GM19324 (cell line): ENCODE data around the gene ADARB2.
"Not testable (repeated sequence)": the region's sequence is repeated elsewhere in the genome, so short reads cannot be mapped to it uniquely, and the experiment has no call there.

Source experiments
- ATAC-seq: cut with Tn5 transposase; IDR thresholded peaks from one replicate; pipeline ENCODE4 v1.9.1; 2021; ENCODE audit warnings: mild to moderate bottlenecking, moderate library complexity; ENCODE audit not compliant: unreplicated experiment, low FRiP score

ADARB2 gene

DNA sequence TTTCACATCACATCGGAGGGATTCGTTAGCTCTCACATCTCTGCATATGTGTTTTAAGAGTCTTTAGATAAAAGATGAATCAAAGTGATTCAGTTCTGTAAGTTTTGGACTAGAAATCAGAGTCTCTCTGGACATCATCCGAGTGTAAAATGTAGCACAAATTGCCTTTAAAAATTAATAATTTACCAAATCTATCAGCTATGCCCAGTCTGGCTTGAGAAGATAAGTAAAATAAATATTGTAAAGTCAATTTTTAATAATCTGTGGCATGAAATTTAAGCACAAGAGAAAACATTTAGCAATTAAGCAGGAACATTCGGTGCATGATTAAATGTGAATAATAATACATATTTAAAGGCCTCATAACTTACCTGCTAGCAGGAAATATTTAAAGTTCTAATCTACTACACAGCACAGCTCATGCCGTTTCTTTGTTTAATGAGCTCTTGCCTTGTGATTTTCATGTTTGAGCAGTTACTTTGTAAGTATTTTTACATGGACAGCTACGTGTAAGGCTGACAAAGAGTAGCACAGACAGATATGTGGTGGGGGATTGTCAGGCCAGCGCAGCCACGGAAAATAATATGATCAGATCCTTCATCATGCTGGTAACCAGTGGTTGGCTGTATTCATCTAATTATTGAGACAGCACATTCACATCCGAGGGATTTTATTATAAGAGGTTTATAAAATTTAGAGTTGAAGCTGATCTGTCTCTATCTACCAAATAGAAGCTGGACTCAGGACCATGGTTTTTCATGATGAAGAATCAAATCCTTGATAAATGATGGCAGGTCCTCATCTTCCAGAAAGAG lies 317.3 kb downstream of the ADARB2 start:
- no peak for ATAC-seq

DNA sequence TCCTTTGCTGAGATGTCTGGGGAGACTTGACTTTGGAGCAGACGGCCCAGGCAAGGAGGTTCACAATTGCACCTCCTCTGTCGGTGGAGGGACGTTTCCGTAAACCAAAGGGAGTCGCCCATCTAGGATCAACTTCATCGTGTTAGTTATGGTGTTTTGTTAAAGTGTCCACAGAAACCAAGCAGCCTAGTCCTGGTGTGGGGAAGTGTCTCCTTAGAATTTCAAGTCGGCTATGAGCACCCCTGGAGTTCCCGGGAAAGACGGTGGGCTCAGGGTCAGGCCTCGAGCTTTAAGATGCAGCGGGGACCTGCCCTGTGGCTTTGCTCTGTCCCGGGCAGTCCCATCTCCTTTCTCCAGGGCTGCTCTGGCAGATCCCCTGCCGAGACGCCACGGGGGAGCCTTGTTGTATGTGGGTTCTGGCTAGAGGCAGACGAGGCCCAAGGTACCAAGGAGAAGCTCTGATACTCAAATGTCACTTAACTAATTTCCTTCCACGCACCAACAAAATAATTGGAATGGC lies 319.2 kb downstream of the ADARB2 start:
- ATAC-seq: no peak

DNA sequence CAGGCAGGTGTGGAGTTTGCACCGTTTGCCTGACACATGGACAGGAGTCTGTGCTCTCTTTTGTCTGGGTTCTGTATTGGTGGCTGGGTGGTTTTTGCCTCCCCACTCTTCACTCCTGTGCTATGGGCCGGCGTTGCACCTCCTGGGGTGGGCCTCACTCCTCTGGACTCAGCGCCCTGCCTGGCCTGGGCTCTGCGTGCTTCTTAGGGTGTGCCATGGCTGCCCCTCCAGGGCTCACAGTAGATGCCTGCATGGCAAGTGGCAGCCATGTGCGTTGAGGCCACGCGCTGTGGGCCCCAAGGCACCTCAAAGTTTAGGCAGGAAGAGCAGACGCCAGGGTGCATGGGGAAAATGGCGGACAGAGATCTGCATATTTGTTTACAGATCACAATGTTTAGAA lies 319.8 kb downstream of the ADARB2 start:
- no peak for ATAC-seq

GRCh38 chr10:1416456-1417037 lies 320.8 kb downstream of the ADARB2 start:
- no peak for ATAC-seq

DNA sequence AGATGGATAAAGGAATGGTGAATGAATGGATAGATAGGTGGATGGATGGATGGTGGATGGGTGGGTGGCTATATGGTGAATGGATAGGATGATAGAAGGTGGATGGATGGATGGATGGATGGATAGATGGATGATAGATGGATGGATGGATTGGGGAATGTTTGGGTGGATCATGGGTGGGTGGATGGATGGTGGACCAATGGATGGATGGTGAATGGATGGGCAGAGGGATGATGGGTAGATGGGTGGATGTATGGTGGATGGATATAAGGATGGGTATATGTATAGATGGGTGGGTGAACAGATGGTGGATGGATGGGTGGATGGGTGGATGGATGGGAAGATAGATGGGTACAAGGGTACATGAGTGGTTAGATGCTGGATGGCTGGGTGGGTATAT lies 322.4 kb downstream of the ADARB2 start:
- ATAC-seq: no peak

DNA sequence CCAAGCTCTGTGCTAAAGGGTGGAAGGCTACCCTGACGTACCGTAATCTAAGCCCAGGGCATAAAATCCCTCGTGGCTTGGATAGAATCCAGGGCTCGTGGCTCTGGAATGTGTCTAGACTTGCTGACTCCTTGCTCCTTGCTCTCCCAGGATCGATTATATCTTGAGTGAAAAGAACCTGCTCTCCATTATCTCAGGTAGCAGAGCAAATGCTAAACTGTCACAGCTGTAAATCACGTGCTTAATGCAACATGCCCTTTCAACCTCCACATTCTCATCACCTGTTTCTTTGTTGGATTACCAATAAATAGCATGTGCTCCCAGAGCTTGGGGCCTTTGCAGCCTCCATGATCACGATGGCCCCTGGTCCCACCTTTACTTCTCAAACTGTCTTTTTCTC lies 323.0 kb downstream of the ADARB2 start:
- not testable (repeated sequence) for ATAC-seq

GRCh38 chr10:1413823-1414222 lies 323.5 kb downstream of the ADARB2 start:
- no peak for ATAC-seq

GRCh38 chr10:1413256-1413655 lies 324.1 kb downstream of the ADARB2 start:
- ATAC-seq: no peak

DNA sequence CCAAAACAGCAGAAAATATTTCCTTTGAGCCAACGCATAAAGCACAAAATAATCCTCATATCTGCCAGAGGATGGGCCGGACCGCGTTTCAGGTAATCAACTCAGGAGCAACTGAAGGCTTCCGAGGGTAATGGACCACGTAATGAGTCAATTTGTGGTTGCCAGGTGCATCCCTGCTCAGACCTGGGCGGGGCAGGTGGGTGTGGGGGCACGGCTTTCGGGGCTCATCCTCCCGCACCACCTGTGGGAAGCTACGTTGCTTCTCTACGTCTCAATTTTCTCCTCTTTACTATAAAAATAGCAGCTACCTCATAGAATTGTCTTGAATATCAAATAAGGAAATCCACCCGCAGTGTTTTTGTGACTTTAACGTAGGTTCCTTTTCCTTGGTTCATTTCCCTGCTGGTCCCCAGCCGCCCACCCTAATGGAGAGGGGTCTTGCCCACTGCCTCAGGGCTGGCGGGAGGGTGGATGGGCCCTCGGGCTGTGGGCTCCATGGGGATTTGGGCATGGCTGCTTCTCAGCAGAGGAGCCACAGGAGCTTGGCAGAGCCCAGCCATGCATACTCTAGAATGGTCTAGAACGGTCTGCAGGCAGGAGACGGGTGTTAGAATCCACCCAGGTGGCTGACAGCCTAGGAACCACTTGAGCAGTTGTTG lies 324.7 kb downstream of the ADARB2 start:
- ATAC-seq: no peak

DNA sequence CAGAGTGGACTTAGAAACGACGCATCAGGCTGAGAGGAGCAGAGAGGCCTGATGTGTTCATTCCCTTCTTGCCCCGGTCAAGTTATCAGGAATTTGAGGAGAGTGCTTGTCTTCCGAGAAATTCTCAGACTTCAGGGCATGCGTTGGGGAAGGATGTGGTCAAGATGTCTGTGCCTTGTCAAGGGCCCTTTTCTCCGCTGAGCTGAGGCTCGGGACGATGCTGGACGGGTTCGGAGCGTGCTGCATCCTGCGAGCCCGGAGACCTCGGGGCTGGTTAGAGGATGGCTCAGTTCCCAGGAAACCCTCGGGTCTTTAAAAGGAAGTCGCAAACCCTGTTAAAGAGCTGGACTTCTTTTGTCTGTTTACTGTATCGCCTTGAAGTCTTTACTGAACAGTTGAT lies 325.4 kb downstream of the ADARB2 start:
- no peak for ATAC-seq

GRCh38 chr10:1411451-1411850 lies 325.9 kb downstream of the ADARB2 start:
- no peak for ATAC-seq

DNA sequence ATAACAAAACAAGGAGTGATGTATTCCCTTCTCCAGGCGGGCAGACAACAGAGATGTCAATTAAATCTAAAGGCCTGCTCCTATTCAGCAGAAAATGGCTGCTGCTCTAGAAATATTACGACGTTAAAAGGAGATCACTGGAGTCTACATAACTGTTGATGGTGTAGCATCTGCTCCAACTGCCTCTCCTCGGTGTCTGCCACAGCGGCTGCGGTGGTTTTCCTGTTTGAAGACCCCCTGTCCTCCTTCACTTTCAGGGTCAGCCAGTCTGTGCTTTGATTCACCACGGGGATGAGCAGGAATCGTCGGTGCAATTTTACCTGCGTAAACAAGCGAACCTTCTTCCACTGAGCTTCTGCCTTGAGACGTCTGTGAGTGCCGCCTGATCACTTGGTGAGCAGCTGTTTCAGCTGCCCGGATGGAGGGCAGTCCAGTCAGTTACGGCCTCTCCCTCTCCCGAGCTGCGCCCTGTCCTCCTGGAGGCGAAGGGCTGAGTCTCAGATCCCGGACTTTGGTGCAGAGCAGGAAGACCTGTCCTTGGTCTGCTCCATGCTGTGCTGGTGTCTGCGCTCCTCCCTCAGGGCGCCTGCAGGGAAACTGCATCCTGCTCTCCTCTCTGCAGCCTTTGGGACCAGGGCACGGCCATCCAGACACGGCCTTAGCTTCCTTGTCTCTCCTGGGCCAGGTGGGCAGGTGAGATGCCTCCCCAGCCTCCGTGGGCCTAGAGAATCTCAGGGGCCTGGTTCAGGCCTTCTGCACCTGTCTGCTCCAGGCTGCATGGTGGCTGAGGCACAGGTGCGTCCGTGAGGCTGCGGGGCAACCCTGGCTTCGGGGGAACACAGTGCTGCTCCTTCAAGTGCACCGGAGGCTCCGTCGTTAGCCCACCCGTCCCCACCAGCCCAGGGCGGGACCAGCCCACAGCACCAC lies 326.6 kb downstream of the ADARB2 start:
- no peak for ATAC-seq

DNA sequence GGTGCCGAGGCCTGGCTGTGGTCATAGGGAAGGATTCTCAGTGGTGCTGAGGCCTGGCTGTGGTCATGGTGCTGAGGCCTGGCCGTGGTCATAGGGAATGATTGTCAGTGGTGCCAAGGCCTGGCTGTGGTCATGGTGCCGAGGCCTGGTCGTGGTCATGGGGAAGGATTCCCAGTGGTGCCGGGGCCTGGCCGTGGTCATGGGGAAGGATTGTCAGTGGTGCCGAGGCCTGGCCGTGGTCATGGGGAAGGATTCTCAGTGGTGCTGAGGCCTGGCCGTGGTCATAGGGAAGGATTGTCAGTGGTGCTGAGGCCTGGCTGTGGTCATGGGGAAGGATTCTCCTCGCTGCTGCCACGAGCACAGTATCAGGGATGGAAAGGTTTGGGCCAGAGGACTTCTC lies 327.3 kb downstream of the ADARB2 start:
- no peak for ATAC-seq

DNA sequence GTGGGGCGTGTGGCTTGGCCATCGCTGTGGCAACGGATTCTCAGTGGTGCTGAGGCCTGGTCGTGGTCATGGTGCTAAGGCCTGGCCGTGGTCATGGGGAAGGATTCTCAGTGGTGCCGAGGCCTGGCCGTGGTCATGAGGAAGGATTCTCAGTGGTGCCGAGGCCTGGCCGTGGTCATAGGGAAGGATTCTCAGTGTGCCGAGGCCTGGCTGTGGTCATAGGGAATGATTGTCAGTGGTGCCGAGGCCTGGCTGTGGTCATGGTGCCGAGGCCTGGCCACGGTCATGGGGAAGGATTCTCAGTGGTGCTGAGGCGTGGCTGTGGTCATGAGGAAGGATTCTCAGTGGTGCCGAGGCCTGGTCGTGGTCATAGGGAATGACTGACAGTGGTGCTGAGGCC lies 327.9 kb downstream of the ADARB2 start:
- ATAC-seq: no peak

DNA sequence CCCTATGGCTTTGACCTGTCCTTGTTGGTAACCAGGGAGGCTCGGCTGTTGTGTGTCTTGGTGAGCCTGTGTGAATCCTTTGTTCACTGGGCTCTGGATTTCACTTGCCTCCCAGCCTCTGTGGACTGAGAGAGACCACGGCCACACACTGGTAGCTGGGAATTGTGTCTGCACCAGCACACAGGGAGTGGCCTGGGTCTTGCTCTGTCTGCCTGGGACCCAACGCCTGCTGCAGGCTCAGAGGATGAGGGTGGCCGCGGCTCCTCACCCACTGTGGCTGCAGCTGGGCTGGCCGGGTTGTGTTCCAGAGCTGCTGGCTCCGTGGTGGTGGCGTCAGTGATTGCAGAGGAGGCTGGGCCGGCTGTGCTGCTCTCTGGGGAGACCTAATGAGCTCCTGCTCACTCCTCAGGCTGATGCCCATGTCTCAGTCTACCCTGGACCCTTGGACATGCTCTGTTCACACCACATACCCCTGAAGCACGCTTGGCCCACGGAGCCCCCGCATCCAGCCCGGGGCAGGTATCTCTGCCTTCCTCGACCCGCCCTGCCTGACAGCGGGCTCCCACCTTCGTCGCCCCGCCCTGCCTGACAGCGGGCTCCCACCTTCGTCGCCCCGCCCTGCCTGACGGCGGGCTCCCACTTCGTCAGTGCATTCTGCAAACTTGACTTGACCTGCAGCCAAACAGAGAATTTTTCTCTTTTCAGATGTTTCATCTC lies 328.5 kb downstream of the ADARB2 start:
- no peak for ATAC-seq

DNA sequence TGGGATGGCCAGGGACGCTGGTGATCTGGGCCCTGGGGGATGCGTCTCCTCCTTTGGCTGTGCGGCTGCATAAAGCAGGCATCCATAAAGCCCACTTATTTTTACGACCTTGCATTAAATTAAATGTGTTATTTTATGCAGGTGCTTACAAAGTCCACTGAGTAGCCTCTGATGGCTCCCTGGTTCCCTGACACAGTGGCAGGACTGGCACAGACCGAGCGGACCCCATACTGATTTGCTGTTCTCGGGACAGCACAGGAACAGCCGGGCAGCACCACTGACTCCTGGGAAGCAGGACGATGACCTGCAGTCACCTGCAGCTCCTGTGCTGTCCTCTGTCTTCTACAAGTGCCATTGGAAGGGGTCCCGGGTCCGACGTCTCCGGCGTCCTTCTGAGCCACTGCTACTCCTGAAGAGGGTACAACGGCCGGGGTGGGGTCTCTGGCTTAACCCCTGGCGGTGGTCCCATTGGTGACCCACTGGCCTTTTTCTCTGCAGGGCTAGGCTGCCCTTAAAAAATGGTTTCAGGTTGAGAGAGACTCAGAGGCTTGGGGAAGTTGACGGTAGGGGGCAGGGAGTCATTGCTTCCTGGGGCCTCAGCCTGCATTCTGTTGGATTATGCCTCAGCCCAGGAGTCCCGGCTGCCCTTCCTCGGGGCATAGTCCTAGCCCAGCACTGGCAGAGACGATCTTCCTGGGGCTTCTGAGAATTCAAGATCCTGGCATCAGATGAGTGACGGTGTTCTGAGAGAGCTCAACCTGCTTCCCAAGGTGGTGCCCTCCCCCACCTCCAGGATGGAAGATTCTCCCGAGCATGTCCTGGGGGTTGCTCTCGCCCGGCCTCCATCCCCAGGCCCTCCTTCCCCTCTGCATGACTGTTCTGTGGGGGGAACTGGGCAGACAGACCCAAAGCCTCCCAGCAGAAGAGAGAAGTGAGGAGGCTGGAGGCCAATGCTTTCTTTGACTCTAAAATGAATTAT lies 330.1 kb downstream of the ADARB2 start:
- no peak for ATAC-seq

GRCh38 chr10:1406132-1406966 lies 331.0 kb downstream of the ADARB2 start:
- ATAC-seq: no peak
